PC-3 (cell line): ENCODE measurements around the gene PTGIS. TPM values are rescaled to one million over a fixed set of nuclear protein-coding genes. Genes with fewer than 3 reads are reported as not detected.

ENCODE experiments used
- ATAC-seq: fragments of 200-7000 bp; cut with Tn5 transposase; 2 replicates; pipeline ENCODE4 v1.9.1; 2020; ENCODE audit warnings: mild to moderate bottlenecking, moderate library complexity
- BruUV-seq: library from RNA; stranded (reverse); fragments of 400-500 nt; replicated peaks from 2 replicates; lab custom pipeline; 2021; lab: Mats Ljungman, UMichigan
- CTCF ChIA-PET: fragments of 300-600 bp; sonication (Branson Sonifier 250); formaldehyde crosslinking; loops from one replicate; lab custom pipeline; 2022; ENCODE audit warnings: antibody characterized with exemption; lab: Charles Lee
- POLR2A ChIA-PET: fragments of 300-600 bp; sonication (Branson Sonifier 250); formaldehyde crosslinking; loops from one replicate; lab custom pipeline; 2022; ENCODE audit warnings: antibody characterized with exemption; ENCODE audit not compliant: unreplicated experiment; lab: Charles Lee
- DNase-seq: peaks from one replicate; pipeline ENCODE4 v3.0.0-alpha.2; 2015
- H2AFZ ChIP-seq: fragments of 300-600 bp; sonication (generic); 2 replicates; pipeline ENCODE4 v1.6.0; 2016; ENCODE audit warnings: antibody characterized with exemption, low read length
- H3F3A ChIP-seq: fragments of 300-600 bp; sonication (generic); one replicate; pipeline ENCODE4 v1.6.0; 2017; ENCODE audit warnings: antibody characterized with exemption, low read length, control low read depth, mild to moderate bottlenecking; ENCODE audit not compliant: unreplicated experiment
- H3K27ac ChIP-seq: fragments of 300-600 bp; sonication (generic); 2 replicates; pipeline ENCODE4 v1.5.1; 2016; ENCODE audit warnings: mild to moderate bottlenecking, low read length
- H3K27me3 ChIP-seq: fragments of 300-600 bp; sonication (generic); 2 replicates; pipeline ENCODE4 v1.6.1; 2016; ENCODE audit warnings: low read length, mixed read lengths
- H3K36me3 ChIP-seq: fragments of 300-600 bp; sonication (generic); 2 replicates; pipeline ENCODE4 v1.6.1; 2016; ENCODE audit warnings: low read depth, mixed run types, low read length, mixed read lengths
- H3K4me1 ChIP-seq: fragments of 300-600 bp; sonication (generic); 2 replicates; pipeline ENCODE4 v1.5.1; 2016; ENCODE audit warnings: low read length; ENCODE audit not compliant: insufficient read depth
- H3K4me2 ChIP-seq: fragments of 300-600 bp; sonication (generic); 2 replicates; pipeline ENCODE4 v1.6.0; 2016; ENCODE audit warnings: low read length
- H3K4me3 ChIP-seq: fragments of 300-600 bp; sonication (generic); 2 replicates; pipeline ENCODE4 v1.5.1; 2016; ENCODE audit warnings: mild to moderate bottlenecking, low read length, mixed read lengths
- H3K79me2 ChIP-seq: fragments of 300-600 bp; sonication (generic); 2 replicates; pipeline ENCODE4 v1.6.1; 2017; ENCODE audit warnings: low read length, mixed read lengths
- H3K9ac ChIP-seq: fragments of 300-600 bp; sonication (generic); 2 replicates; pipeline ENCODE4 v1.6.0; 2016; ENCODE audit warnings: mild to moderate bottlenecking, low read length
- H3K9me2 ChIP-seq: fragments of 300-600 bp; sonication (generic); replicated peaks from 2 replicates; pipeline ENCODE4 v1.6.1; 2016; ENCODE audit warnings: mixed run types, low read length, mixed read lengths
- H3K9me3 ChIP-seq: fragments of 300-600 bp; sonication (generic); 2 replicates; pipeline ENCODE4 v1.6.1; 2016; ENCODE audit warnings: low read length, mixed read lengths
- H4K20me1 ChIP-seq: fragments of 300-600 bp; sonication (generic); 2 replicates; pipeline ENCODE4 v1.6.1; 2016; ENCODE audit warnings: low read length, mixed read lengths
- CTCF ChIP-seq: fragments of 300-600 bp; sonication (generic); conservative IDR thresholded peaks from 2 replicates; pipeline ENCODE4 v1.5.1; 2017; ENCODE audit warnings: antibody characterized with exemption, low read depth, mild to moderate bottlenecking, low read length
- EZH2 ChIP-seq: fragments of 300-600 bp; sonication (generic); IDR thresholded peaks from one replicate; pipeline ENCODE4 v1.6.1; 2017; ENCODE audit warnings: antibody characterized with exemption, mild to moderate bottlenecking, low read length; ENCODE audit not compliant: unreplicated experiment
- EZH2phosphoT487 ChIP-seq: fragments of 300-600 bp; sonication (generic); IDR thresholded peaks from 2 replicates; pipeline ENCODE4 v1.6.1; 2018; ENCODE audit warnings: mild to moderate bottlenecking, antibody characterized with exemption, low read length, borderline replicate concordance
- intact Hi-C: fragments of 100-400 bp; cut with micrococcal nuclease; formaldehyde crosslinking; loops from 2 replicates; pipeline ENCODE4 v1.9.0; 2023
- total RNA-seq: library from RNA; depleted of rRNA; stranded (reverse); fragments of >200 nt; gene quantifications from 2 replicates; pipeline ENCODE4 v1.2.3, GENCODE V29; 2014

PTGIS gene
- total RNA-seq, 1 experiment from 2014 or later = 0.18 TPM

- POLR2A ChIA-PET = no interaction called here
- Histone ChIP-seq H3K9me2 (no peaks in the 10 kb centered on the region), H3K4me3 (no peak overlapping the region), H2AFZ (no peak overlapping the region), H3K79me2 (no peaks in the 10 kb centered on the region), H3K27me3 (peaks cover 20% of the 10 kb centered on the region), H3K27ac (no peak overlapping the region), H3K4me1 (peaks cover 13% of the 10 kb centered on the region), H3K4me2 (no peak overlapping the region), H3F3A (no peaks in the 10 kb centered on the region), H4K20me1 (no peaks in the 10 kb centered on the region), H3K9ac (no peak overlapping the region), H3K36me3 (no peaks in the 10 kb centered on the region), H3K9me3 (no peaks in the 10 kb centered on the region)
- TF ChIP-seq CTCF = no peak
- no peak for TF ChIP-seq EZH2phosphoT487
- no peak for TF ChIP-seq EZH2
- intact Hi-C loops = no loop called here
- no TSS peak for BruUV-seq
- ATAC-seq (no peak), DNase-seq (no peak)
- CTCF ChIA-PET = no interaction called here
Measured at GRCh38 chr20:49462626-49463025, 105.3 kb downstream of the PTGIS start.

GRCh38 chr20:49461894-49462620 is 105.9 kb downstream of the PTGIS start:
- TF ChIP-seq EZH2 (no peak), EZH2phosphoT487 (no peak), CTCF (no peak)
- ChIA-PET POLR2A (interaction anchor here (0.6 kb wide), 1 partner anchor 48 kb away, joined by 3 read pairs; no protein-coding TSS in a partner anchor), CTCF (no interaction called here)
- Histone ChIP-seq H3K4me1 (peaks cover 13% of the 10 kb centered on the region), H2AFZ (no peak overlapping the region), H3K9ac (no peak overlapping the region), H3K4me2 (no peak overlapping the region), H3K9me2 (no peaks in the 10 kb centered on the region), H3K36me3 (no peaks in the 10 kb centered on the region), H3K27ac (no peak overlapping the region), H3F3A (no peaks in the 10 kb centered on the region), H3K79me2 (no peaks in the 10 kb centered on the region), H3K4me3 (no peak overlapping the region), H4K20me1 (no peaks in the 10 kb centered on the region), H3K27me3 (peaks cover 21% of the 10 kb centered on the region), H3K9me3 (no peaks in the 10 kb centered on the region)
- intact Hi-C loops = loop anchor here (1.0 kb wide), 1 partner anchor 117 kb away; no protein-coding TSS in a partner anchor
- BruUV-seq = no TSS peak
- ATAC-seq (no peak), DNase-seq (no peak)

- BruUV-seq = no TSS peak
- Histone ChIP-seq H3F3A (no peaks in the 10 kb centered on the region), H4K20me1 (no peaks in the 10 kb centered on the region), H2AFZ (no peak overlapping the region), H3K27ac (no peak overlapping the region; the same call in 1 of the 2 replicates), H3K9me2 (no peaks in the 10 kb centered on the region), H3K79me2 (no peaks in the 10 kb centered on the region), H3K4me3 (no peak overlapping the region), H3K4me1 (peaks cover 13% of the 10 kb centered on the region), H3K9me3 (no peaks in the 10 kb centered on the region), H3K27me3 (peaks cover 28% of the 10 kb centered on the region), H3K36me3 (no peaks in the 10 kb centered on the region), H3K4me2 (peak overlapping the region; percentile 41; the same call in 1 of the 2 replicates), H3K9ac (no peak overlapping the region)
- intact Hi-C loops = loop anchor here (1.0 kb wide), 1 partner anchor 116 kb away; no protein-coding TSS in a partner anchor
- TF ChIP-seq CTCF = no peak
- TF ChIP-seq EZH2phosphoT487 = peak; percentile 93
- ChIA-PET CTCF (interaction anchor here (0.5 to 1.4 kb wide), 5 partner anchors 24 to 793 kb away, joined by 3 to 6 read pairs (median 3); no protein-coding TSS in a partner anchor), POLR2A (interaction anchor here (0.5 to 0.6 kb wide), 2 partner anchors 95 to 116 kb away, joined by 3 to 4 read pairs; no protein-coding TSS in a partner anchor)
- DNase-seq (peak; percentile 100), ATAC-seq (peak; percentile 96)
Measured at GRCh38 chr20:49460916-49461315, 107.0 kb downstream of the PTGIS start.
